ENCODE results near the gene SIGLEC5. TPM values are rescaled to one million over a fixed set of nuclear protein-coding genes. Genes with fewer than 3 reads are reported as not detected.

The SIGLEC5 gene
- total RNA-seq, 4 donors from 2014 or later, result 0.27 to 0.92 (median 0.44) TPM; not detected in 1

DNA sequence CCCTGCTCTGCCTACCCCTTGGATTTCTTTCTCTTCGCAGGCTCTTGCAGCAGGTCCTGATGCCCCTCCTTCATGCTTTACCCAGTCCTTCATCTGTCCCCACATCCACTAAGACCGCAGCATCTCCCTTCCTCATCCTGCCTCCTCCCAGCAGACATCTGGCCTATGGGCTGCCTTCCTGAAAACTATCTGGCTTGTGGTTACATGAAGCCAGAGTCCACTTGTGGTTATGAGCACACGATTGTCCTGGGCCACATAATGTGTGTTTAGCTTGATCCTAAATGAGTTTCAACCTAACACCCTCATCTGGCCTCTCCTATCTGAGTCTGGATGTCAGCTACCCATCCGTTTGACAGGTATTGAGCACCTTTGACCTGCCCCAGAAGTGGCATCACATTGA, 64.6 kb downstream of the SIGLEC5 start:
- Histone ChIP-seq H3K27ac (no peak overlapping the region), H3K27me3 (no peaks in the 10 kb centered on the region), H3K4me3 (replicated peaks in 1 of 3) (no peak overlapping the region), H3K9me3 (no peaks in the 10 kb centered on the region), H3K4me1 (no peaks in the 10 kb centered on the region), H3K36me3 (no peaks in the 10 kb centered on the region)
- TF ChIP-seq POLR2A (IDR thresholded peaks at IDR 0.05) (no peak), CTCF (IDR thresholded peaks at IDR 0.05) (no peak)
- WGBS, 2 donors, result 51 to 52% methylated on average over 4 of the region's 4 CpGs
- intact Hi-C loops (cut with DNase I), result no loop called here
- no peak for DNase-seq

GRCh38 chr19:51564791-51565190, 65.4 kb downstream of the SIGLEC5 start:
- intact Hi-C loops (cut with DNase I), result no loop called here
- Histone ChIP-seq H3K36me3 (no peaks in the 10 kb centered on the region), H3K27ac (no peak overlapping the region), H3K9me3 (no peaks in the 10 kb centered on the region), H3K4me1 (no peaks in the 10 kb centered on the region), H3K4me3 (replicated peaks in 1 of 3) (no peak overlapping the region), H3K27me3 (no peaks in the 10 kb centered on the region)
- DNase-seq, result no peak
- 20 to 49% methylated on average over 4 to 5 of the region's 6 CpGs for WGBS, 2 donors
- TF ChIP-seq CTCF (IDR thresholded peaks at IDR 0.05) (no peak), POLR2A (IDR thresholded peaks at IDR 0.05) (no peak)

Small RNA genes within 50 kb of the gene (small RNA-seq; reads per million reads assigned to genes)
- gene AC018755.2, result not detected

Other genes with a start within 250 kb of the SIGLEC5 start
- gene LIM2, start 242.4 kb downstream of the SIGLEC5 start, total RNA-seq, result not detected
- under 1 TPM in 1 of 4 donors, not detected in 3; 0.40 TPM for gene C19orf84, start 239.8 kb downstream of the SIGLEC5 start, total RNA-seq
- 1 to 10 TPM; 1.3 to 5.3 (median 2.9) TPM for gene SIGLEC10, start 212.8 kb downstream of the SIGLEC5 start, total RNA-seq
- gene SIGLEC8, start 171.9 kb downstream of the SIGLEC5 start, total RNA-seq, result under 1 TPM in 2 of 4 donors, not detected in 2; 0.45 to 0.49 TPM
- gene CEACAM18, start 151.9 kb downstream of the SIGLEC5 start, total RNA-seq, result not detected
- gene SIGLEC12, start 128.6 kb downstream of the SIGLEC5 start, total RNA-seq, result under 1 TPM in 1 of 4 donors, not detected in 3; 0.11 TPM
- gene SIGLEC6, start 98.7 kb downstream of the SIGLEC5 start, total RNA-seq, result not detected
- gene ZNF175, start 59.1 kb downstream of the SIGLEC5 start, total RNA-seq, result 10 to 100 TPM in 1 of 4 donors, 1 to 10 TPM in 3; 9.0 to 12.9 (median 9.4) TPM
- 1 to 10 TPM in 2 of 4 donors, under 1 TPM in 1, not detected in 1; 0.22 to 6.2 (median 1.7) TPM for gene SIGLEC14, start 16.4 kb upstream of the SIGLEC5 start, total RNA-seq
- gene SPACA6, start 62.9 kb upstream of the SIGLEC5 start, total RNA-seq, result 10 to 100 TPM; 11.9 to 26.2 (median 20.4) TPM
- 1 to 10 TPM in 2 of 4 donors, not detected in 2; 1.1 to 1.5 TPM for gene HAS1, start 93.6 kb upstream of the SIGLEC5 start, total RNA-seq
- 1 to 10 TPM; 1.7 to 5.8 (median 3.3) TPM for gene FPR1, start 121.5 kb upstream of the SIGLEC5 start, total RNA-seq
- gene FPR2, start 130.8 kb upstream of the SIGLEC5 start, total RNA-seq, result under 1 TPM in 3 of 4 donors, not detected in 1; 0.11 to 0.94 (median 0.39) TPM
- gene FPR3, start 164.8 kb upstream of the SIGLEC5 start, total RNA-seq, result 1 to 10 TPM; 1.6 to 9.7 (median 2.7) TPM